GM12872 (cell line): ENCODE data around the gene ASB7.

Experiments used
- CTCF ChIP-seq: IDR thresholded peaks from 3 replicates; pipeline ENCODE4 v1.5.1; 2011; ENCODE audit warnings: low read depth, mild to moderate bottlenecking, low read length, moderate library complexity; ENCODE audit not compliant: insufficient read depth

The ASB7 gene

GRCh38 chr15:100566850-100567628 lies 35.4 kb upstream of the ASB7 start:
- no peak for TF ChIP-seq CTCF

GRCh38 chr15:100569391-100569790 lies 33.0 kb upstream of the ASB7 start:
- no peak for TF ChIP-seq CTCF

- TF ChIP-seq CTCF: no peak
These were observed 32.1 kb upstream of the ASB7 start for GRCh38 chr15:100570275-100570674.

- TF ChIP-seq CTCF: no peak
These were observed 31.6 kb upstream of the ASB7 start for GRCh38 chr15:100570735-100571313.

- TF ChIP-seq CTCF: no peak
These were observed 30.7 kb upstream of the ASB7 start for GRCh38 chr15:100571592-100572167.

GRCh38 chr15:100572362-100572983 lies 29.9 kb upstream of the ASB7 start:
- TF ChIP-seq CTCF: no peak

- TF ChIP-seq CTCF: no peak
These were observed 28.9 kb upstream of the ASB7 start for GRCh38 chr15:100573526-100573925.
